SK-N-SH treated with all-trans-retinoic acid at 6 μM for 48 hours (cell line): ENCODE measurements around the gene THADA.

Source experiments
- ATAC-seq: fragments of 200-7000 bp; cut with Tn5 transposase; 3 replicates; pipeline ENCODE4 v1.9.1; 2020; ENCODE audit warnings: mild to moderate bottlenecking, moderate library complexity
- ARNTL ChIP-seq: fragments of 450-650 bp; formaldehyde crosslinking; IDR thresholded peaks from 2 replicates; pipeline ENCODE4 v1.5.0; 2020; ENCODE audit warnings: low read depth, mild to moderate bottlenecking, moderate library complexity, borderline replicate concordance
- BACH2 ChIP-seq: fragments of 250-450 bp; sonication (Bioruptor Pico); IDR thresholded peaks from 2 replicates; pipeline ENCODE4 v1.9.0; 2021; ENCODE audit warnings: mild to moderate bottlenecking, borderline replicate concordance
- CSDC2 ChIP-seq: fragments of 250-450 bp; sonication (Bioruptor Pico); IDR thresholded peaks from 2 replicates; pipeline ENCODE4 v1.5.0; 2020; ENCODE audit warnings: mild to moderate bottlenecking, moderate library complexity
- ESRRG ChIP-seq: fragments of 250-450 bp; sonication (Bioruptor Pico); IDR thresholded peaks from 2 replicates; pipeline ENCODE4 v1.6.1; 2021; ENCODE audit warnings: mild to moderate bottlenecking
- GLIS3 ChIP-seq: fragments of 250-450 bp; sonication (Bioruptor Pico); IDR thresholded peaks from 2 replicates; pipeline ENCODE4 v1.5.0; 2020; ENCODE audit warnings: mild to moderate bottlenecking, moderate library complexity
- ISL1 ChIP-seq: fragments of 250-450 bp; sonication (Bioruptor Pico); IDR thresholded peaks from 2 replicates; pipeline ENCODE4 v2.1.2; 2022; ENCODE audit warnings: mild to moderate bottlenecking, moderate library complexity
- OSR1 ChIP-seq: fragments of 250-450 bp; sonication (Bioruptor Pico); IDR thresholded peaks from 2 replicates; pipeline ENCODE4 v1.8.0; 2022; ENCODE audit warnings: moderate library complexity, mild to moderate bottlenecking, inconsistent platforms
- PATZ1 ChIP-seq: fragments of 250-450 bp; sonication (Bioruptor Pico); IDR thresholded peaks from 2 replicates; pipeline ENCODE4 v1.8.0; 2020; ENCODE audit warnings: mild to moderate bottlenecking, moderate library complexity, borderline replicate concordance
- POU6F1 ChIP-seq: fragments of 250-450 bp; sonication (Bioruptor Pico); IDR thresholded peaks from 2 replicates; pipeline ENCODE4 v1.8.0; 2021; ENCODE audit warnings: low read depth, mild to moderate bottlenecking, moderate library complexity, borderline replicate concordance
- PPARA ChIP-seq: fragments of 250-450 bp; sonication (Bioruptor Pico); IDR thresholded peaks from 2 replicates; pipeline ENCODE4 v1.5.0; 2020; ENCODE audit warnings: mild to moderate bottlenecking, borderline replicate concordance
- RARB ChIP-seq: fragments of 250-450 bp; sonication (Bioruptor Pico); IDR thresholded peaks from 2 replicates; pipeline ENCODE4 v1.8.0; 2021; ENCODE audit warnings: mild to moderate bottlenecking, moderate library complexity
- SNAI2 ChIP-seq: fragments of 250-450 bp; sonication (Bioruptor Pico); IDR thresholded peaks from 2 replicates; pipeline ENCODE4 v1.5.0; 2020; ENCODE audit warnings: mild to moderate bottlenecking, moderate library complexity
- TCF4 ChIP-seq: fragments of 250-450 bp; sonication (Bioruptor Pico); IDR thresholded peaks from 2 replicates; pipeline ENCODE4 v1.8.0; 2021; ENCODE audit warnings: mild to moderate bottlenecking, moderate library complexity, borderline replicate concordance
- TOX ChIP-seq: fragments of 250-450 bp; sonication (Bioruptor Pico); IDR thresholded peaks from 2 replicates; pipeline ENCODE4 v1.8.0; 2021; ENCODE audit warnings: mild to moderate bottlenecking, moderate library complexity, borderline replicate concordance
- TSHZ2 ChIP-seq: fragments of 250-450 bp; sonication (Bioruptor Pico); IDR thresholded peaks from 2 replicates; pipeline ENCODE4 v1.5.0; 2020; ENCODE audit warnings: mild to moderate bottlenecking, moderate library complexity
- ZC3H10 ChIP-seq: fragments of 250-450 bp; sonication (Bioruptor Pico); IDR thresholded peaks from 2 replicates; pipeline ENCODE4 v1.5.1; 2021; ENCODE audit warnings: mild to moderate bottlenecking, moderate library complexity
- ZFP3 ChIP-seq: fragments of 250-450 bp; sonication (Bioruptor Pico); IDR thresholded peaks from 2 replicates; pipeline ENCODE4 v1.5.0; 2020; ENCODE audit warnings: mild to moderate bottlenecking, moderate library complexity
- ZFP30 ChIP-seq: fragments of 450-650 bp; formaldehyde crosslinking; IDR thresholded peaks from 2 replicates; pipeline ENCODE4 v1.5.0; 2022; ENCODE audit warnings: mild to moderate bottlenecking, moderate library complexity
- ZNF565 ChIP-seq: fragments of 450-650 bp; formaldehyde crosslinking; conservative IDR thresholded peaks from 2 replicates; pipeline ENCODE4 v1.5.0; 2020; ENCODE audit warnings: low read depth, mild to moderate bottlenecking, moderate library complexity
- ZNF70 ChIP-seq: fragments of 450-650 bp; formaldehyde crosslinking; IDR thresholded peaks from 2 replicates; pipeline ENCODE4 v1.5.0; 2020; ENCODE audit warnings: mild to moderate bottlenecking, moderate library complexity
- ZNF8 ChIP-seq: fragments of 450-650 bp; formaldehyde crosslinking; IDR thresholded peaks from 2 replicates; pipeline ENCODE4 v1.5.0; 2020; ENCODE audit warnings: mild to moderate bottlenecking, moderate library complexity
- TF ChIP-seq, protein P1 (sequence below): fragments of 250-450 bp; sonication (Bioruptor Pico); IDR thresholded peaks from 2 replicates; pipeline ENCODE4 v1.5.1; 2021; ENCODE audit warnings: mild to moderate bottlenecking, moderate library complexity

THADA gene

DNA sequence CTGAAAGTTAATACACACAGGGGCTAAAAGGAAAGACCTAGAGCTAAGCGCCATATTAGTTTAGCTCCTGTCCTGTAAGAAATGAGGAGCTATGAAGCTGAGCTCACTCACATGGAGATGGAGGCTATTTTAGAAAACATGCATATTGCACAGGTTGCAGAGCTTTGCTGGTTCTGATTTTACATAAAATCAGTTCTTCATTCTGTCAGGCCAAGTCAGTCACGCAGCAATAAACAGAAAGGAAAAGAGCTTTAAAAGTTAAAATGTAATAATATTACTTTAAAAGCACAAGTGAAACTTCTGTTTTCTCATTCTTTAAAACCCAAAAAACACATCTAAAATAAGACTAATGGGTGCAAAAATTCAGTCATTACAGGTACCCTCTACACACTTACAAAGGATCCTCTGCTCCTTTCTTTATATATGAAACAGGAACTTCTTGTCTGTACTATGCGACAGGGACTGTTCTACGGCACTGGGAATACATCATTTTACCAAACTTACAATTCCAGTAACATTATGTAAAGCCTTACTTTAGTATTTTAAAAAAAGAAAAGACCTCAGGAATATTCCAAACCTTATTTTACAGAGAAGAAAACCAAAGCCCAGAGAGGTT, 113.8 kb downstream of the THADA start (continued):
- TF ChIP-seq, protein P1, sequence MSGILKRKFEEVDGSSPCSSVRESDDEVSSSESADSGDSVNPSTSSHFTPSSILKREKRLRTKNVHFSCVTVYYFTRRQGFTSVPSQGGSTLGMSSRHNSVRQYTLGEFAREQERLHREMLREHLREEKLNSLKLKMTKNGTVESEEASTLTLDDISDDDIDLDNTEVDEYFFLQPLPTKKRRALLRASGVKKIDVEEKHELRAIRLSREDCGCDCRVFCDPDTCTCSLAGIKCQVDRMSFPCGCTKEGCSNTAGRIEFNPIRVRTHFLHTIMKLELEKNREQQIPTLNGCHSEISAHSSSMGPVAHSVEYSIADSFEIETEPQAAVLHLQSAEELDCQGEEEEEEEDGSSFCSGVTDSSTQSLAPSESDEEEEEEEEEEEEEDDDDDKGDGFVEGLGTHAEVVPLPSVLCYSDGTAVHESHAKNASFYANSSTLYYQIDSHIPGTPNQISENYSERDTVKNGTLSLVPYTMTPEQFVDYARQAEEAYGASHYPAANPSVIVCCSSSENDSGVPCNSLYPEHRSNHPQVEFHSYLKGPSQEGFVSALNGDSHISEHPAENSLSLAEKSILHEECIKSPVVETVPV (CRISPR knock-in tag): no peak
- TF ChIP-seq BACH2 (no peak), POU6F1 (CRISPR knock-in tag) (no peak), ISL1 (CRISPR knock-in tag) (no peak), ZNF70 (CRISPR knock-in tag) (no peak)

DNA sequence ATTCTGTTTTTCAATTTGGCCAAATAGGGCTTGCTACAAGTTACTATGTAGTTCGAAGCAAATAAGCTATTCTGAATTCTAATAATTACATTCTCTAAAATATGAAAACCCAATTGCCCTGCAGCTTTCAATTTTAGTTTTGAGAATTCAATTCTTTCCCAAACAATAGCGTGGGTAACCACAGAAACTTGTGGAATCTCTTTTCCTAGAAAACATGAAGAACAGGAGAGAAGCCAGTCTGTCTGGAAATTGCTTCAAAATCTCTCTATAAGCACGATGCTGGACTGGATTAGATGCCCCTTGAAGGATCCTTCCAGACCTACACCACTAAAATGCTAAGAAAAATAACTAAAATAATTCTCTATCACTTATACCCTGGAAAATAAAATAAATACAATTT, 115.0 kb downstream of the THADA start:
- ATAC-seq: no peak
- no peak for TF ChIP-seq TCF4 (CRISPR knock-in tag)
- no peak for TF ChIP-seq CSDC2 (CRISPR knock-in tag)
- no peak for TF ChIP-seq OSR1 (CRISPR knock-in tag)
- TF ChIP-seq ZNF8 (CRISPR knock-in tag): no peak
- no peak for TF ChIP-seq ZFP30
- TF ChIP-seq, protein P1 (CRISPR knock-in tag): no peak
- TF ChIP-seq, all 23 proteins: peak for 0

DNA sequence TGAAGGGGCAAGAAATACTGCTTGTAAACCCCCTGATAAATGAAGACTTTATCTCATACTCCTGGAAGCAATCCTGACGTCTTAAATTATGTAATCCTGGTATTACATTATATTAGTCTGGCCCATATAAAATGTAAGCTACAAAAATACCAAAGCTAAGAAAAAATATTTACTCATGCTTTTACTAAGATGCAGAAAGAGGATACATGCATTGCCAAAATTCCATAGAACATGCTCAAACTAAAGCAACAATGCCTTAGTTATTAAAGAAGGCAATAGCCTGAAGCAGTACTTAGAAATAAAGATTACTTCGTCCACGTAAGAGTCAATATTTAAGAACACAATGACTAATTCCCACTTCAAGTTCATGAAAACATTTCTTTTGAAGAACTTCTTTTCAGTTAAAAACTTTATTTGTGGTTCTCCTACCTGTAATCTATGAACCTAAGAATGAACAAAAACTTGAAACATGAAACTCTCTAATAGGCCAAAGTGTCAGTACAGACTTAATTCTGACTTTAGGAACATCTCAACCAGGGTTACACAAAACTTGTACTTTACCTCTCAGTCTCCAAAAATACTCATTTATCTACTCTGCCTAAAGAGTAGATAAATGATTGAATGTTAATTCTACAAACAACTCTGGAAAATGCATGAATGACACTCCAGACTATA, 117.3 kb downstream of the THADA start:
- TF ChIP-seq ZFP3 (CRISPR knock-in tag) (no peak), ZNF8 (CRISPR knock-in tag) (no peak), ISL1 (CRISPR knock-in tag) (no peak), RARB (CRISPR knock-in tag) (no peak), ZFP30 (no peak), ZNF70 (CRISPR knock-in tag) (no peak), GLIS3 (CRISPR knock-in tag) (no peak), CSDC2 (CRISPR knock-in tag) (no peak), ZC3H10 (CRISPR knock-in tag) (no peak), PPARA (CRISPR knock-in tag) (no peak), ESRRG (no peak), POU6F1 (CRISPR knock-in tag) (no peak), PATZ1 (CRISPR knock-in tag) (no peak), TOX (CRISPR knock-in tag) (no peak), ARNTL (no peak), BACH2 (no peak)
- TF ChIP-seq, all 23 proteins: peak for 0

GRCh38 chr2:43475922-43476321, 119.9 kb downstream of the THADA start:
- ATAC-seq: no peak
- no peak for TF ChIP-seq BACH2
- no peak for TF ChIP-seq TOX (CRISPR knock-in tag)
- no peak for TF ChIP-seq ZC3H10 (CRISPR knock-in tag)
- no peak for TF ChIP-seq RARB (CRISPR knock-in tag)
- no peak for TF ChIP-seq ZNF565 (CRISPR knock-in tag)
- TF ChIP-seq TSHZ2 (CRISPR knock-in tag): no peak
- no peak for TF ChIP-seq GLIS3 (CRISPR knock-in tag)
- no peak for TF ChIP-seq POU6F1 (CRISPR knock-in tag)
- no peak for TF ChIP-seq CSDC2 (CRISPR knock-in tag)
- no peak for TF ChIP-seq ZNF70 (CRISPR knock-in tag)
- no peak for TF ChIP-seq SNAI2 (CRISPR knock-in tag)
- no peak for TF ChIP-seq ISL1 (CRISPR knock-in tag)

More for the DNA sequence above, 117.3 kb downstream of the THADA start:
- ATAC-seq: no peak
